ENCODE results near the gene TNRC6A. TPM values are rescaled to one million over a fixed set of nuclear protein-coding genes. Genes with fewer than 3 reads are reported as not detected.

The TNRC6A gene
- total and polyA plus RNA-seq, 10 of the 15 experiments (the other 5 are each of a cell fraction or from before 2014, with no cell fraction given): 4.6 to 41.3 (median 29.7) TPM

GRCh38 chr16:24838554-24839266 lies 109.3 kb downstream of the TNRC6A start:
- ChIA-PET POLR2A (no interaction called here), CTCF (no interaction called here), RAD21 (ENCODE audit: unreplicated experiment) (no interaction called here), SMC1A (ENCODE audit: uncharacterized antibody, unreplicated experiment) (no interaction called here)
- Histone ChIP-seq H4K20me1 (ENCODE audit: control insufficient read depth, insufficient read depth) (no peaks in the 10 kb centered on the region), H3K9me3 (replicated peaks; ENCODE audit: control insufficient read depth, insufficient read depth, low read length) (no peaks in the 10 kb centered on the region), H3K9ac (ENCODE audit: control insufficient read depth, insufficient read depth, low read length) (no peak overlapping the region), H3K27ac (ENCODE audit: control insufficient read depth, insufficient read depth) (no peak overlapping the region), H3K36me3 (ENCODE audit: control insufficient read depth in 2 of 2, insufficient read depth in 2 of 2, low read length in 1 of 2) (no peaks in the 10 kb centered on the region), H2AFZ (ENCODE audit: control insufficient read depth, low read depth, low read length) (no peak overlapping the region), H3K27me3 (replicated peaks in 1 of 2; ENCODE audit: control insufficient read depth in 2 of 2, insufficient read depth in 2 of 2, low read length in 1 of 2) (no peaks in the 10 kb centered on the region), H3K79me2 (ENCODE audit: control insufficient read depth, insufficient read depth, low read length) (no peaks in the 10 kb centered on the region), H3K4me1 (ENCODE audit: control insufficient read depth, insufficient read depth, low read length) (no peaks in the 10 kb centered on the region), H3K4me2 (ENCODE audit: control insufficient read depth, insufficient read depth) (no peak overlapping the region), H3K4me3 (no peak overlapping the region)
- TF ChIP-seq KAT2A (conservative IDR thresholded peaks at IDR 0.05; ENCODE audit: control insufficient read depth, low read depth, low read length) (no peak), SUPT20H (IDR thresholded peaks at IDR 0.05; ENCODE audit: borderline replicate concordance, control insufficient read depth, low read depth, low read length) (no peak), IKZF1 (conservative IDR thresholded peaks at IDR 0.05) (no peak)
- ATAC-seq (no peak; the same call in 2 of the 3 replicates), DNase-seq (ENCODE audit: low read depth, low spot score) (no peak), FAIRE-seq (no peak)
- intact Hi-C loops (cut with micrococcal nuclease; ENCODE audit: unreplicated experiment): loop anchor here (10.0 kb wide), 2 partner anchors 276 to 386 kb away; partner anchors contain the start of gene LCMT1
- under 1% methylated on average over 5 of the region's 5 CpGs for WGBS (ENCODE audit: insufficient coverage, insufficient replicate concordance, low lambda C conversion rate, missing lambda C conversion rate)
- no TSS peak for BruUV-seq (replicated peaks)
- in situ Hi-C loops (cut with MboI): no loop called here

- H3K36me3 ChIP-seq (ENCODE audit: control insufficient read depth in 2 of 2, insufficient read depth in 2 of 2, low read length in 1 of 2): no peaks in the 10 kb centered on the region
- RAD21 ChIA-PET (ENCODE audit: unreplicated experiment): no interaction called here
- no peaks in the 10 kb centered on the region for H3K9me3 ChIP-seq (replicated peaks; ENCODE audit: control insufficient read depth, insufficient read depth, low read length)
- TF ChIP-seq ZNF592 (IDR thresholded peaks at IDR 0.05): no peak
- H4K20me1 ChIP-seq (ENCODE audit: control insufficient read depth, insufficient read depth): no peaks in the 10 kb centered on the region
- H2AFZ ChIP-seq (ENCODE audit: control insufficient read depth, low read depth, low read length): no peak overlapping the region
- CTCF ChIA-PET: interaction anchor here (0.6 to 0.8 kb wide), 2 partner anchors 24 to 309 kb away, joined by 3 read pairs; no protein-coding TSS in a partner anchor
- FAIRE-seq (no peak), ATAC-seq (no peak), DNase-seq (ENCODE audit: low read depth, low spot score) (no peak)
- no peak overlapping the region for H3K4me3 ChIP-seq
- BruUV-seq (replicated peaks): no TSS peak
- intact Hi-C loops (cut with micrococcal nuclease; ENCODE audit: unreplicated experiment): loop anchor here (10.0 kb wide), 2 partner anchors 275 to 385 kb away; partner anchors contain the start of gene LCMT1
- no peak overlapping the region for H3K27ac ChIP-seq (ENCODE audit: control insufficient read depth, insufficient read depth)
- 72% methylated on average over 7 of the region's 7 CpGs for WGBS (ENCODE audit: insufficient coverage, insufficient replicate concordance, low lambda C conversion rate, missing lambda C conversion rate)
- no peak overlapping the region for H3K9ac ChIP-seq (ENCODE audit: control insufficient read depth, insufficient read depth, low read length)
- POLR2A ChIA-PET: no interaction called here
- no peaks in the 10 kb centered on the region for H3K27me3 ChIP-seq (replicated peaks in 1 of 2; ENCODE audit: control insufficient read depth in 2 of 2, insufficient read depth in 2 of 2, low read length in 1 of 2)
- H3K79me2 ChIP-seq (ENCODE audit: control insufficient read depth, insufficient read depth, low read length): no peaks in the 10 kb centered on the region
- SMC1A ChIA-PET (ENCODE audit: uncharacterized antibody, unreplicated experiment): no interaction called here
- in situ Hi-C loops (cut with MboI): no loop called here
- no peak overlapping the region for H3K4me2 ChIP-seq (ENCODE audit: control insufficient read depth, insufficient read depth)
- no peaks in the 10 kb centered on the region for H3K4me1 ChIP-seq (ENCODE audit: control insufficient read depth, insufficient read depth, low read length)
Observed at GRCh38 chr16:24839347-24839972, 110.0 kb downstream of the TNRC6A start.
